Measurements from ENCODE around the gene MAP1LC3B. TPM values are rescaled to one million over a fixed set of nuclear protein-coding genes. Genes with fewer than 3 reads are reported as not detected.

The MAP1LC3B gene
- total and polyA plus RNA-seq, 4 experiments from 2014 or later, result 67.2 to 172 (median 103) TPM

DNA sequence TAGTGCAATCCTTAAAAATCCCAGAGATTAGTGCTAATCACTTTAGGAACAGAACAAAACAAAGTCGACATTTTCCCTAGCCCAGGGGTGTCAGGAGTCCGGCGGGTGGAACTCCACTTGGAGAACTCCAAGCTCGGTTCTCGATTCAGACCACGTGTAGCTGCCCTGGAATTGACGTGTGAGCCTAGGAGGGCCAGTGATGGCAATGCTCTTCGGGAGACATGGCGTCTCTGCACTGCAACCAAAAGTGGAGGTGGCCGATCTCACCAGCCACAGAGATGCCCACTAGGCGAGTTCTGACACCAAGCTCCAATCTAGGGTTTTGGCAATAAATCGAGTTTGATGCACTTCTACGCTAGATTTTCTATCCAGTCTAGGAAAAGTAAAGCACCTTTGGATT lies 17.6 kb downstream of the MAP1LC3B start:
- Mint-ChIP-seq H3K27me3 (no peaks in the 10 kb centered on the region), H3K4me3 (no peak overlapping the region), H3K9me3 (no peaks in the 10 kb centered on the region), H3K36me3 (peaks cover 14 to 58% of the 10 kb centered on the region in 2 donors), H3K4me1 (peaks cover 0 to 3% (median 0%) of the 10 kb centered on the region in 4 donors), H3K27ac (no peak overlapping the region)
- no peak for DNase-seq
- no peak overlapping the region for H3K4me3 ChIP-seq (ENCODE audit: low read length in 2 of 2)
- intact Hi-C loops (cut with micrococcal nuclease), result no loop called here
- no peak overlapping the region for H3K27ac ChIP-seq (ENCODE audit: low read depth, low read length)
- POLR2A ChIA-PET (ENCODE audit: partially characterized antibody), result no interaction called here
- H3K36me3 ChIP-seq (ENCODE audit: insufficient read depth, low read length), result peaks cover 21% of the 10 kb centered on the region
- CTCF ChIA-PET (ENCODE audit: partially characterized antibody), result interaction anchor here (0.7 to 1.0 kb wide), 2 partner anchors 15 to 16 kb away, joined by 3 read pairs; no protein-coding TSS in a partner anchor
- no peaks in the 10 kb centered on the region for H3K4me1 ChIP-seq (ENCODE audit: insufficient read depth, low read length)
- no peaks in the 10 kb centered on the region for H3K9me3 ChIP-seq (ENCODE audit: control insufficient read depth in 1 of 2, low read length in 2 of 2)
- no peaks in the 10 kb centered on the region for H3K27me3 ChIP-seq (ENCODE audit: insufficient read depth, low read length)

DNA sequence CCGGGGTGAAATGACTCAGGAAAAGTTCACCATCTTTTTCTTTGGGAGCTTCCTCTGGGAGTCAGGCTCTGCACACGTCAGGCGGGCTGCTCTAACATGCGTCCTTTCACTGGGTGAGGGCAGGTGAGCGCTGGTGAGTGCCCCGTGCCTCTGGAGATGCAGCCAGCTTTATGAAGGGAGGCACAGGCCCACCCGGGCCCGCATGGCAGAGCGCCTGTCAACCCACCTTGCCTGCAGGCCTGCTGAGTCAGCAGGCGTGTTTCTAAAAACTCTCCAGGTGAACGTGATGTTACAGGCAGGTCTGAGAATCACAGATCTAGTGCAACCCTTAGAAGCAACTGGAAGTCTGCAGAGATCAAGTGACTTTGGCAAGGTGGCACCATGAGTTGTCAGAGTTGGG lies 18.4 kb downstream of the MAP1LC3B start:
- Histone ChIP-seq H3K4me1 (ENCODE audit: insufficient read depth, low read length) (no peaks in the 10 kb centered on the region), H3K9me3 (ENCODE audit: control insufficient read depth in 1 of 2, low read length in 2 of 2) (no peaks in the 10 kb centered on the region), H3K36me3 (ENCODE audit: insufficient read depth, low read length) (peaks cover 14% of the 10 kb centered on the region), H3K27ac (ENCODE audit: low read depth, low read length) (no peak overlapping the region), H3K4me3 (ENCODE audit: low read length in 2 of 2) (no peak overlapping the region), H3K27me3 (ENCODE audit: insufficient read depth, low read length) (no peaks in the 10 kb centered on the region)
- Mint-ChIP-seq H3K27ac (peak overlapping the region in 2 of 7 donors; percentile 45 to 55), H3K27me3 (no peaks in the 10 kb centered on the region), H3K36me3 (peaks cover 19 to 55% of the 10 kb centered on the region in 2 donors), H3K9me3 (no peaks in the 10 kb centered on the region), H3K4me1 (peaks cover 0 to 3% (median 0%) of the 10 kb centered on the region in 4 donors), H3K4me3 (no peak overlapping the region)
- CTCF ChIA-PET (ENCODE audit: partially characterized antibody), result interaction anchor here (0.7 kb wide), 1 partner anchor 17 kb away, joined by 3 read pairs; no protein-coding TSS in a partner anchor
- intact Hi-C loops (cut with micrococcal nuclease), result no loop called here
- DNase-seq, result no peak
- POLR2A ChIA-PET (ENCODE audit: partially characterized antibody), result no interaction called here

DNA sequence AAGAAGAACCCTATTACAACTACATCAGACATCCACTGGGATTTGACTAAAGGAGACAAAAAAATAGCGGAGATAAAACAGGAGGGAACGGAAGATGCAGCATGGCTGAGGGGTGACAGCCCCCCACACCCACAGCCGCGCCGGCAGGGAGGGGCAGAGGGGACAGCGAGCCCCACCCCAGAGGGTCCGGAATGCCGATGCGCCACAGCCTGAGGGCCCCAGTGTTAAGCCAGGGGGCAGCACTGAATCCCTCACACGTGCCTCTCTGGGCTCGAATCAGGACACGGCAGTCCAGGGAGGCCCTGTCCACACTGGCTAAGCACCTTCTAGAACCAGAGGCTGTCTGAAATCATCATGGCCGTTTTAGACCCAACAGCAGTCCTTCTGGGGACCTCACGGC lies 18.8 kb downstream of the MAP1LC3B start:
- Histone ChIP-seq H3K9me3 (ENCODE audit: control insufficient read depth in 1 of 2, low read length in 2 of 2) (no peaks in the 10 kb centered on the region), H3K27me3 (ENCODE audit: insufficient read depth, low read length) (no peaks in the 10 kb centered on the region), H3K27ac (ENCODE audit: low read depth, low read length) (no peak overlapping the region), H3K4me1 (ENCODE audit: insufficient read depth, low read length) (no peaks in the 10 kb centered on the region), H3K4me3 (ENCODE audit: low read length in 2 of 2) (no peak overlapping the region), H3K36me3 (ENCODE audit: insufficient read depth, low read length) (peaks cover 12% of the 10 kb centered on the region)
- no peak overlapping the region for H3K4me3 Mint-ChIP-seq
- no peak for DNase-seq
- H3K36me3 Mint-ChIP-seq, result peaks cover 20 to 55% of the 10 kb centered on the region in 2 donors
- H3K4me1 Mint-ChIP-seq, result peaks cover 0 to 3% (median 0%) of the 10 kb centered on the region in 4 donors
- no peaks in the 10 kb centered on the region for H3K9me3 Mint-ChIP-seq
- intact Hi-C loops (cut with micrococcal nuclease), result no loop called here
- peak overlapping the region in 2 of 7 donors; percentile 45 to 55 for H3K27ac Mint-ChIP-seq
- no peaks in the 10 kb centered on the region for H3K27me3 Mint-ChIP-seq
- ChIA-PET CTCF (ENCODE audit: partially characterized antibody) (no interaction called here), POLR2A (ENCODE audit: partially characterized antibody) (no interaction called here)

DNA sequence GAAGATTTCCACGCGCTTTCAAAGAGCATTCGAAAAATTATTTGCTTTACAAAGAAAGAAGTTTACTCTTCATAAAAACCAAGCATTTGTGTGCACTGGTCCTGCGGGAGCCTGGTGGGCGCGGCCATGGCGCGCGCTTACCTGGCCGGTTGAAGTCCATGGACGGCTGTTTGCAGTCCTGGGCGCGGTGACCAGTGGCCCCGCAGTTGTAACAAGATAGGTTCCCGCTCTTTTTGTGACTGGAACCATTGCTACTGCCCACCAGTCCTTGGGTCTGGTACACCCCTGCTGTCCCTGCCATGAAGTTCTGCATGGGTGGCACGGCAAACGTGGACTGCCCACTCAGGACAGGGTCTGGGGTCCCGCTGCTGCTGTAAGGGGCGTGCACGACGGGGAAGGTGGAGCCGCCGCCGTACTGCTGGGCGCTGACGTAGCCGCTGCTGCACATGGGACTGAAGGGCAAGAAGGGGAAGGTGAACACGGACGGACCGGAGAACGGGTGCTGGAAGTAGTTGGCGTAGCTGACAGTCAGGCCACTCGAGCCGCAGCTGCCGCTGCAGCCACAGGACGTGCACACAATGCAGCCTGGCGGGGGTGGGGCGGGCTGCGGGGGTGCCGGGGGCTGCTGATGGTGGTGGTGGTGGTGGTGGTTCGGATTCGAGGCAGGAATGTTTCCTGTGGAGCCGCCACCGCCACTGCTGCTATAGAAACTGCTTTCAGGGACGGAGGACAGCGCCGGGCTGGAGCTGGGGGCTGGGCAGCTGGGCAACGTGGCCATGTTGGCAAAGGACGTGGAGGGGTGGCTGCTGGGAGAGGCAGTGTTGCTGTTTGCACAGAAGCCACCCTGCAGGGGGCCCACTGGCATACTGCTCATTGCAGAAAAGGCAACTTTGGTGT lies 19.5 kb downstream of the MAP1LC3B start:
- no peaks in the 10 kb centered on the region for H3K9me3 Mint-ChIP-seq
- CTCF ChIA-PET (ENCODE audit: partially characterized antibody), result no interaction called here
- intact Hi-C loops (cut with micrococcal nuclease), result no loop called here

DNA sequence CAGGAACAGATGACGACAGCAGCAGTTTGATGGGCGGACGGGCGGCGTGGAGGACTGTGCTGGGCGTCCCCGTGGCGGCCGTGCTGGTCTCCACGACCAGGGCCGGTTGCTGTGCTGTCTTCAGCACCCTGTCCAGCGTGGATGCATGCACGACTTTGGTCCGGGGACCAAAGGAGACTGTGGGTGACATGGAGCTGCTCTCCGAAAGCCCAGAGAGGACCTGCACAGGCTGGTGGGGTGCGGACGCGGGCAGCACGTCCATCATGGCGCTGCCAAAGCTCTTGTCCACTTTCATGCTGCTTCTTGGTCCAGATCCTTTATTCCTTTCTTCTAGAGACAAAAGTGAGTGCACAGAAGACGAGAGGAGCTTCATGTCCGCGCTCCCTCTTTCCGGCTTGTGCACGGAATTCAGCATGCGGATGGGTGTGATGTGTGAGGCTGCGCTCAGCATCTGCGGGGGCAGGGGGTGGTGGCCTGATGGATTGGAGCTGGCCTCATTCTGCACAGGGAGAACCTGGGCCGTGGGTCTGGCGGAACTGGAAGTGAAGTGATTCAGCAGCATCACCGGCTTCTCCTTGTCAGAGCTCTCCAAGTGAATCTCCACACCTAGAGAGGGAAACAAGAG lies 20.3 kb downstream of the MAP1LC3B start:
- Mint-ChIP-seq H3K36me3 (peaks cover 20 to 52% of the 10 kb centered on the region in 2 donors), H3K27ac (no peak overlapping the region), H3K4me1 (peaks cover 0 to 2% (median 0%) of the 10 kb centered on the region in 4 donors), H3K9me3 (no peaks in the 10 kb centered on the region), H3K27me3 (no peaks in the 10 kb centered on the region), H3K4me3 (no peak overlapping the region)
- H3K4me1 ChIP-seq (ENCODE audit: insufficient read depth, low read length), result no peaks in the 10 kb centered on the region
- H3K36me3 ChIP-seq (ENCODE audit: insufficient read depth, low read length), result peaks cover 15% of the 10 kb centered on the region
- H3K27ac ChIP-seq (ENCODE audit: low read depth, low read length), result no peak overlapping the region
- DNase-seq, result no peak
- H3K9me3 ChIP-seq (ENCODE audit: control insufficient read depth in 1 of 2, low read length in 2 of 2), result no peaks in the 10 kb centered on the region
- CTCF ChIA-PET (ENCODE audit: partially characterized antibody), result no interaction called here
- H3K4me3 ChIP-seq (ENCODE audit: low read length in 2 of 2), result no peak overlapping the region
- intact Hi-C loops (cut with micrococcal nuclease), result no loop called here
- POLR2A ChIA-PET (ENCODE audit: partially characterized antibody), result no interaction called here
- H3K27me3 ChIP-seq (ENCODE audit: insufficient read depth, low read length), result no peaks in the 10 kb centered on the region

More for the DNA sequence above, 19.5 kb downstream of the MAP1LC3B start:
- Histone ChIP-seq H3K4me1 (ENCODE audit: insufficient read depth, low read length) (no peaks in the 10 kb centered on the region), H3K36me3 (ENCODE audit: insufficient read depth, low read length) (peaks cover 15% of the 10 kb centered on the region), H3K4me3 (ENCODE audit: low read length in 2 of 2) (no peak overlapping the region), H3K27me3 (ENCODE audit: insufficient read depth, low read length) (no peaks in the 10 kb centered on the region), H3K27ac (ENCODE audit: low read depth, low read length) (no peak overlapping the region), H3K9me3 (ENCODE audit: control insufficient read depth in 1 of 2, low read length in 2 of 2) (no peaks in the 10 kb centered on the region)
- peaks cover 20 to 54% of the 10 kb centered on the region in 2 donors for H3K36me3 Mint-ChIP-seq
- POLR2A ChIA-PET (ENCODE audit: partially characterized antibody), result no interaction called here
- peaks cover 0 to 3% (median 0%) of the 10 kb centered on the region in 4 donors for H3K4me1 Mint-ChIP-seq
- DNase-seq, result no peak
- H3K27ac Mint-ChIP-seq, result peak overlapping the region in 1 of 7 donors; percentile 10
- no peaks in the 10 kb centered on the region for H3K27me3 Mint-ChIP-seq
- H3K4me3 Mint-ChIP-seq, result peak overlapping the region in 1 of 8 donors; percentile 61

DNA sequence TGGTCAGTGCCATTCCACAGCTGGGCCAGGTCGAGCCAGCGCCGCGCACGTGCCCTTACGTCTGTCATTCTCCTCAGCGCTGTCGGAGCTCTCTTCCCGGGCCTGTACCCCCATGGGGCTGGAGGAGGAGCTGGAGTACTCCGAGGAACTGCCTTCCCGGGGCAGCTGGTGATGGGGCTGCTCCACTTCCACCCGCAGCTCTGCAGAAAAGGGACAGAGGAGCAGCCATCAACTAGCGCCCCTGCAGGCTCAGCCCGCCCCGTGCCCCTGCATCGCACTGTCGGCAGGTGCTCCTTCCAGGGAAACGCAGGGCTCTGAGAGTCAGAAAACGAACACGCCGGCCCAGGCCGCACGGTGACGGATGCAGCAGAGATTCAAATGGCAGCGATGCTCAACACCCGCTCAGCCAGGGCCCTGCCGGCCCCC lies 20.9 kb downstream of the MAP1LC3B start:
- CTCF ChIA-PET (ENCODE audit: partially characterized antibody), result no interaction called here
- no peak for DNase-seq
- Mint-ChIP-seq H3K4me3 (no peak overlapping the region), H3K9me3 (no peaks in the 10 kb centered on the region), H3K36me3 (peaks cover 23 to 52% of the 10 kb centered on the region in 2 donors), H3K27me3 (no peaks in the 10 kb centered on the region), H3K27ac (no peak overlapping the region), H3K4me1 (peaks cover 0 to 2% (median 0%) of the 10 kb centered on the region in 4 donors)
- Histone ChIP-seq H3K9me3 (ENCODE audit: control insufficient read depth in 1 of 2, low read length in 2 of 2) (no peaks in the 10 kb centered on the region), H3K27ac (ENCODE audit: low read depth, low read length) (no peak overlapping the region), H3K27me3 (ENCODE audit: insufficient read depth, low read length) (no peaks in the 10 kb centered on the region), H3K4me1 (ENCODE audit: insufficient read depth, low read length) (no peaks in the 10 kb centered on the region), H3K4me3 (ENCODE audit: low read length in 2 of 2) (no peak overlapping the region), H3K36me3 (ENCODE audit: insufficient read depth, low read length) (peaks cover 19% of the 10 kb centered on the region)
- intact Hi-C loops (cut with micrococcal nuclease), result no loop called here
- POLR2A ChIA-PET (ENCODE audit: partially characterized antibody), result no interaction called here

DNA sequence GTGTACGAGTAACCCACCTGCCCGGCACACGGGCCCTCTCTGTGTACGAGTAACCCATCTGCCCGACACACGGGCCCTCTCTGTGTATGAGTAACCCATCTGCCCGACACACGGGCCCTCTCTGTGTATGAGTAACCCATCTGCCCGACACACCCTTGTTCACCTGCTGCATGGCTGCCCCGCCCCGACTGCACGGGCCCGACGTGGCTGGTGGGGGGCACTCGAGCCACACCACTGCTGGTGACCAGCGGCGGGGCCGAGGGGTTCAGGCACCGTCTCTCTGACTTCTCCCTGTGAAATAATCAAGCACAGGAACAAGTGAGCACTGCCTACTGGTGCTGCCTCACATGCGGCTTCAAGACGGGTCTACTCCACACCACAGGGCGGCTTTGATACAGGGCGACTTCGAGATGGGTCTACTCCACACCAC lies 22.1 kb downstream of the MAP1LC3B start:
- Mint-ChIP-seq H3K27ac (peak overlapping the region in 1 of 7 donors; percentile 70), H3K4me1 (no peaks in the 10 kb centered on the region), H3K27me3 (no peaks in the 10 kb centered on the region), H3K36me3 (peaks cover 26 to 51% of the 10 kb centered on the region in 2 donors), H3K9me3 (no peaks in the 10 kb centered on the region), H3K4me3 (no peak overlapping the region)
- Histone ChIP-seq H3K4me3 (ENCODE audit: low read length in 2 of 2) (no peak overlapping the region), H3K4me1 (ENCODE audit: insufficient read depth, low read length) (no peaks in the 10 kb centered on the region), H3K9me3 (ENCODE audit: control insufficient read depth in 1 of 2, low read length in 2 of 2) (no peaks in the 10 kb centered on the region), H3K36me3 (ENCODE audit: insufficient read depth, low read length) (peaks cover 19% of the 10 kb centered on the region), H3K27me3 (ENCODE audit: insufficient read depth, low read length) (no peaks in the 10 kb centered on the region), H3K27ac (ENCODE audit: low read depth, low read length) (no peak overlapping the region)
- CTCF ChIA-PET (ENCODE audit: partially characterized antibody), result interaction anchor here (1.7 kb wide), 1 partner anchor 222 kb away, joined by 5 read pairs; no protein-coding TSS in a partner anchor
- no peak for DNase-seq
- intact Hi-C loops (cut with micrococcal nuclease), result no loop called here
- POLR2A ChIA-PET (ENCODE audit: partially characterized antibody), result no interaction called here

Measured in CD4-positive, alpha-beta memory T cell (primary cell).